HG03571 (cell line): Measurements from ENCODE around the gene GPNMB.
A peak's percentile ranks its signal among the peaks of the same experiment; 100 is the strongest.

Experiments
- ATAC-seq: cut with Tn5 transposase; IDR thresholded peaks from one replicate; pipeline ENCODE4 v1.9.1; 2021; ENCODE audit not compliant: unreplicated experiment

GPNMB gene

DNA sequence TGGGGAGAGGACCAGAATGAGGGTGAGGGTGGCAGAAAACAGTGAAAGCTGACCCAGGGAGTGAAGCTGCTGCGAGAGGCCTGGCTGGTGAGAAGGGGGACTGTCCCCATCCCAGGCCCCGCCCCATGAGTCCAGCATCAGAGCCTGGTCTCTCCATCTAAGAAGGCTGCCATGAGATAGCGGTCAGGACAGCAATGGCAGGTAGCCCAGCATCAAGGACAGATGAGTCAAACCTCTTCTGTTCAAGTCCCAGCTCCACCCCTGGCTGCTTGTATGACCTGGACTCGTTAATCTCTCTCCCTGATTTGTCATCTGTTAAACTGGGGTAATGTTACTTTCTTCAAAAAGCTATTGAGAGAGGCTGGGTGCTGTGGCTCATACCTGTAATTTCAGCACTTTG lies 22.2 kb downstream of the GPNMB start:
- ATAC-seq, result no peak

- ATAC-seq, result no peak
Observed at GRCh38 chr7:23272275-23272674, 25.7 kb downstream of the GPNMB start.

GRCh38 chr7:23273141-23273599 lies 26.6 kb downstream of the GPNMB start:
- peak; percentile 95 for ATAC-seq

DNA sequence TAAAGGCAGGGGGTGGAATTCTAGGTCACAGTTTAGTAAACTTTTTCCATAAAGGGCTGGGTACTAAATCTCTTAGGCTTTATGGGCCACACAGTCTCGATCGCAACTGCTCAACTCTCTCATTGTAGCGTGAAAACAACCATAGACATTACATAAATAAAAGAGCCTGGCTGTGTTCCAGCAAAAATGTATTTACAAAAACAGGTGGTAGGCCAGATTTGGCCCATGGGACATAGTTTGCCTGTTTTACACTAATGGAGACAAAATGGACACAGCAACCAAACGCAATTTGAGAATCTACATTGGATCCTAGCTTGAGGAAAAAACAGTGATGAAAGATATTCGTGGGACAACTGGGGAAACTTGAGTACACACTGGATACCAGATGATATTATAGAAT lies 29.3 kb downstream of the GPNMB start:
- ATAC-seq, result no peak

- no peak for ATAC-seq
Observed at GRCh38 chr7:23276376-23276775, 29.8 kb downstream of the GPNMB start.

DNA sequence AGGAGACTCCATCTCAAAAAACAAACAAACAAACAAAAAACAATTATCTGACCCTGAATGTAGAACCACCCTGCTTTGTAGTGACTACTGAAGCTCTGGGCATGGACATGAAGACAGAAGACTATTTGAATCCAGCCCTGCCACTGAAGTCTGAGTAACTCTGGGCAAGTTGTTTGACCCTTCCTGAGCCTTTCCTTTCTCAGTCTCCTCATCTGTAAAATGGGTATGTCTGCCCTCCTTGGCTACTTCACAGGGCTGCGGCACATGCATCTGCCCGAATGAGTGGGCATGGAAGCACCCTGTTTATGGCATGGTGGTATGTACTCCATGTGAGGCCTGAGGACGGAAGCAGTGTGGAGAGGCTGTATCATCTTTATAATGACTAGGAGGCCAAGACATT lies 30.4 kb downstream of the GPNMB start:
- ATAC-seq, result no peak

DNA sequence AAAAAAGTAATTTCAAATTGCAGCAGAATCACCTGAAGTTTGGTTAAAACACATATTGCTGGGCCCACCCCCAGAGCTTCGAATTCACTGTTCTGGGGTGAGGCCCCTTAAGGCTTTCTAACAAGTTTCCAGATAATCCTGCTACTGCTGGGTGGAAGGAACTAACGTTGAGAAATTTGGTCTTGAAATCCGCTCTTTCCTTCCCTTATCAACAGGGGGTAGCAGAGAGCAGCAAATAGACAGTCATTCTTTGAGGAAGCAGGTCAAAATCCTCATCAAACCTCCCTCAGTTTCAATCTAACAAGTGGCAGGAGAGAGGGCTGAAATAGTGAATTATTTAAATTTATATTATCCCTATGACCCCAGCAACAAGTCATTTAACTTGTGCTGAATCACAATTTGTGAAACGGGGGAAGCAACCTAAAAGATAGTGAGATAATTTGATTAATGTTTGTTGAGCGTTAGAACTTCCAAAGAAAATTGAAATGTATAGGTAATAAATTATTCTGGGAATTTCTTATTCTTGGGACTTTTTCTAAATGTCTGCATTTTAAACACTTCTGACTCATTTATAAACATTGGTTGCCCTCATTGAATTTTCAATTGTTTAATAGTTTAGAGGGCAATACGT lies 30.9 kb downstream of the GPNMB start:
- ATAC-seq, result no peak

DNA sequence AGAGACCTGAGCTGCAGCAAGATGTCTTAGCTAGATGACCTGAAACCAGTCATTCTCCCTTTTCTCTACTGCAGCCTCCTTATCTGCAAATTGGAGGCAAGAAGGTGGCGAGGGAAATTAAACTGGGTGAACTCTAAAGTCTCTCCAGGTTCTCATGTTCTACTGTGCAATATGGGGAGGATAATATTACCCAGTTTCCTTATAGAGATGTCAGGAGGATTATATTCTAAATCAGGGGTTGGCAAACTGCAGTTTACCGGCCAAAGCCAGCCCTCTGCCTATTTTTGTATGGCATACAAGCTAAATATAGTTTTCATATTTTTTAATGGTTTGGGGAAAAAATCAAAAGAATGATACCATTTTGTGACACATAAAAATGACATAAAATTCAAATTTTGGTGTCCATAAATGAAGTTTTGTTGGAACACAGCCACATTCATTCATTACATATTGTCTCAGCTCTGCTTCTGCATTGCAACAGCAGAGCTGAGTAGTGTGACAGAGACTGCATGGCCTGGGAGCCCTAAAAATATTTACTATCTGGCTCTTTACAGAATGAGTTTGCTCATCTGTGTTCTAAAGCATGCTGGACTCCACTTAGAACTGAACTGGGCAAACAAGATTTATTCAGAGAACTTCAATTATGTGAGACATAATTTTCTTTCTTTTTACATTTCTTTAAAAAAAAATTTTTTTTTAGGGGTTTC lies 33.4 kb downstream of the GPNMB start:
- ATAC-seq, result no peak

GRCh38 chr7:23283086-23283485 lies 36.5 kb downstream of the GPNMB start:
- no peak for ATAC-seq

DNA sequence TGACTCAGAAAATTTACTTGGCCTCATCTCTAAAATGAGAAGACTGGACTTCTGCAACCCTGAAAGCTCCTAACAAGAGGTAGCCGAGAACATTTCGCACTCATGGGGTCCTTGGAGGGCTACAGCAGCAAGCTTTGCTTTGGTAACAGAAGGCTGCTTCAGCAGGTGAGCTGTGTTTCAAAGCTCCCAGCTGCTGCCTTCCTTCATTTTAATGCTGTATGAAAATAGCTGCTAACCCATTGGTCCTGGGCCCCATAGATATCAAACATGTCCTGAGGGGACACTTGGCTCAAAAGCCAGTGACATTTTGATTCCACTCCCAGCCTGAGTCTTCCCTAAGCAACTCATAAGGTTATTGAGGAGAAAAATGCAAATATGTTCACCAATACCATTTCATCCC lies 38.3 kb downstream of the GPNMB start:
- ATAC-seq, result no peak

DNA sequence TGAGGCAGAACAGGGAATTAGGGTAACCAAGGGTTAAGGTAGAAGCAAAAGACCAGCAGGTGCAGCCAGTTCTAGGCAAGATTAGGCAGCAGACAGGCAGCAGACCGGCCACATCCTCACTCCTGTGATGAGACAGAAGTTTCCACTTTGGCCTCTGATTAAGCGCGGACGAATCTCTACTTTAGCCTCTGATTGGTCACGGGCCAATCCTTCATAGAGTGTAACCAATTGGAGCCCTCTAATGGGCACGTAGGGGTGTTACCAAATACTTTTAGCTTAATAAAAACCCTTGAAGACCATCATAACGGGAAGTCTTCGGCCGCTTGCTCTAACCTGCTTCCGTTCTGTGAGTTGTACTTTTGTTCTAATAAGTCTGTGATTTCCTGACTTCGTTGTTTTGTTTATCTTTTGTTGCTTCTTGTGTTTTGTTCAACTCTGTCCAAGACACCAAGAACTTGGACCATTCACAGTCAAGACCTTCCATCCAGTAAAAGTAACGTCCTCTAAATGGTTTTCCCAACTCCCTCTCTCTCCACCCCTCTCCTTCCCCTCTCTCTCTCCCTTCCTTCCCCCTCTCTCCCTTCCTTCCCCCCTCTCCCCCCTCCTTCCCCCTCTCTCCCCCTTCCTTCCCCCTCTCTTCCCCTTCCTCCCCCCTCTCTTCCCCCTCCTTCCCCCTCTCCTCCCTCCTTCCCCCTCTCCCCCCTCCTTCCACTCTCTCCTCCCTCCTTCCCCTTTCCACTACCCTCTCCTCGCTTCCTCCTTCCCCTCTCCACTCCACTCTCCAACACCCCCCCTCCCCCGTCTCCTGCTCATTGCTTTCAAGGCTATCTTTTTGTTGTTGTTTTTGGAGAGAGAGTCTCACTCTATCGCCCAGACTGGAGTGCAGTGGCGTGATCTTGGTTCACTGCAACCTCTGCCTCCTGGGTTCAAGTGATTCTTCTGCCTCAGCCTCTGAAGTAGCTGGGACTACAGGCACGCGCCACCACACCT lies 39.4 kb downstream of the GPNMB start:
- ATAC-seq, result no peak

DNA sequence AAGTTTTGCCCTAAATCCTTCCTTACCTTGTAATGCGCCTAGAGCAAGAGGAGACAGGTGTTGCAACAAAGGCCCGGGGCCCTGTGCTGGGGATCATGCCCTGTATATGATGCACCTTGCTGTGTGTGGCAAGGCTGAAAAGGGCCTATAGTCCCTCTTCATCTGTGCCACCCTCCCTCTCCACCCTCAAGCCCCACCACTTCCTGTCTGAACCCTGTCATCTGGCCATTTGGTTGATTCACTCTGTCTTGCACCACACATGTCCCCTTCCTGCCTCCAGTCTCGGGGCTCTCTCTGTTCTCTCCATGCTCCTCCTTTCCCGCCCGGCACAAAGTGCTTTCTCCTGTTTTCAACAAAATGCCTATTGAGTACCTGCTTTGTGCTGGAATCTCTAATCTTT lies 41.0 kb downstream of the GPNMB start:
- ATAC-seq, result no peak

- no peak for ATAC-seq
Observed at GRCh38 chr7:23290993-23291392, 44.4 kb downstream of the GPNMB start.

- ATAC-seq, result no peak
Observed at GRCh38 chr7:23291957-23292560, 45.5 kb downstream of the GPNMB start.

- no peak for ATAC-seq
Observed at GRCh38 chr7:23292623-23293022, 46.0 kb downstream of the GPNMB start.

DNA sequence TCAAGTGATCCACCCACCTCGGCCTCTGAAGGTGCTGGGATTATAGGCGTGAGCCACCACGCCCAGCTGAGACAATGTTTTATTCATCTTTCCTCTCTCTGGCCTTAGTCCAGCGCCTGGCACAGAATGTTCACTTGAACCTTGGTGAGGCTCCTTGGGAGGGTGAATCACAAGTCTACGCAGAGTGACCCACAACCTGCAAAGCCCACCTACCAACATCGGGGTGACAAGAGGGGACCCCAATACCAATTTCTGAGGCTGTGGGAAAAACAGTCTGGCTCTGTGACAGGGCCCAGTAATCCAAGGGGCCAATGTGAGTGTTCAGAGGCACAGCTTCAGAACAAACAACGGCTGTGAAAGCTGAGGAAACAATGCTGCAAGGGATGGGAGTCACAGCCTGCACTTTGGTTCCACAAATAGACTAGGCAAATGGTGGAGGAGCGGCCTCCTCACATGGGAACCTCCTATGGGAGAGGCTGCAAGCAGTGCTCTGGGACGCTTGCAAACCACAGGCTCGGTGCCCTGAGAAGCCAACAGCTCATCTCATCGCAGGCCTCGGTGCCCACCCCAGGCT lies 47.0 kb downstream of the GPNMB start:
- ATAC-seq, result no peak

DNA sequence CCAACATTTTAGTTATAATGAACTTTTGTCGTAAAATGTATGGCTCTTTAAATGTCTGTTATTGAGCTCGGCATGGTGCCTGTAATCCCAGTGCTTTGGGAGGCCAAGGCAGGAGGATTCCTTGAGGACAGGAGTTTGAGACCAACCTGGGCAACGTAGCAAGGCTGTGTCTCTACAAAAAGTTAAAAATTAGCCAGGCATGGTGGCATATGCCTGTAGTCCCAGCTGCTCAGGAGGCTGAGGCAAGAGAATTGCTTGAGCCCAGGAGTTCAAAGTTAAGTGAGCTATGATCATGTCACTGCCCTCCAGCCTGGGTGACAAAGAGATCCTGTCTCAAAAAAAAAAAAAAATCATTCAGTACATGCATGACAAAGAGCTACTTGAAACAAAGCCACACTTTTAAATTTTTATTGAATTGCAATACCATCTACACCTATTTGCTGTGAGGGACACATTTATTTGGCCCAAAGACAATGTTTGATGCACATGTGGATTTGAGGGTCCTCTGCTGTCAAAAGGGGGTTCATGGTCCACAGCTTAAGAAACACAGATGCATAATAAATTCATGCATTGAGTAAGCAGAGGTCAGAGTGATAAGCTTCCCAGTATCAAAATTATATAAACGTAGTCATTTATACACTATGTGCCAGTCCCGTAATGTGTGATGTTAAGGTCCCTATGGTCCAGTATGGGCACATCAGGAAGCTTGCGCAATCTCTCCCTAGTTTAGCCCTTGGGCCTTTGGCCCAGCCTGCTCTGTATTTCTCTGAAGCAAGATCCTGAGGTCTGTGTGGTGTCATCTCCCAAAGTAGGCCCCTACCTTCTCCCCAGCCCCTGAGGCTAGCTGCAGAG lies 48.2 kb downstream of the GPNMB start:
- no peak for ATAC-seq

- ATAC-seq, result no peak
Observed at GRCh38 chr7:23295401-23295697, 48.8 kb downstream of the GPNMB start.

DNA sequence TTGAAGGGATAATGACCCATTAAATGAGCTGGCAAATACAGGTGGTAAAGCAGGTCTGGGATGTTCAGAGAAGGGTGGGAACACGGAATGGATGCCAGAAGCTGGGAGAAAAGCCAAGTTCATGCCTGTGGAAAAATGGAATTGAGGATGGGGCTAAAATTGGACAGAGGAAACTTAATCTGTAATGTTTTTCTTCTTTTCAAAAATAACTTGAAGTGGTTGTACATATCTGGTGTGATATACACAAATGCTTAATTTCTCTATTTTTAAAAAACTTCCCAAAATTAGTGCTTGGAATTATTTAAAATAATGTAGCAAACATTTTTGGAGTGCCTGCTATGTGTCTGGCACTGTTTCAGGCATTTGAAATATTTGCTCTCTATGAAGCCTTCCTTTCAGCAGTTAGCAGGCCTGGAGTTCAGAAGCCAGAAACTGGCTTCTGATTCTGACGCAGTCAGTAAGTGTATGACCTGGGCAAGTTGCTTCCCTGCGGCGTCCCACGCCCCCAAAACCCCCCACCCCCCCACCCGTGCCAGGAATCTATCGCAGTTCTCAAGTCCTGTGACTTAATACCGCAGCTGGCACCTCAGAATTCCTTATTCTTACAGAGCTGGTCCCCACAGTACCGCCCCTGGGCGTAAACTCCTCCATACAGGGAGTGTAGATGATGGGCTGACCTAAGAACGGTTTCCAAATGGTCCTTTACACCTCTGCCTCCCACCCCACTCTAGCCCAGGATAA lies 51.7 kb downstream of the GPNMB start:
- ATAC-seq, result no peak
